ENCODE data around the gene EXOSC10.

GRCh38 chr1:11070876-11071275 is 28.8 kb downstream of the EXOSC10 start:
- TF ChIP-seq MAFK (IDR thresholded peaks at IDR 0.05; ENCODE audit: low read length) (no peak), ZNF121 (CRISPR knock-in tag; conservative IDR thresholded peaks at IDR 0.05) (no peak), CTCF (IDR thresholded peaks at IDR 0.05 in 2 of 3, conservative IDR thresholded peaks at IDR 0.05 in 1 of 3; ENCODE audit: insufficient read depth in 2 of 3, low read depth in 1 of 3, low read length in 3 of 3) (no peak), MYBL2 (IDR thresholded peaks at IDR 0.05; ENCODE audit: low read depth) (no peak), MYBL2 (CRISPR knock-in tag; IDR thresholded peaks at IDR 0.05; ENCODE audit: borderline replicate concordance) (no peak), POLR2G (IDR thresholded peaks at IDR 0.05; ENCODE audit: low read depth, low read length) (peak; percentile 11; the same call in 1 of the 2 replicates), ZNF639 (CRISPR knock-in tag; conservative IDR thresholded peaks at IDR 0.05 in 1 of 2, IDR thresholded peaks at IDR 0.05 in 1 of 2) (no peak), ATF2 (CRISPR knock-in tag; IDR thresholded peaks at IDR 0.05) (no peak), POLR2A (conservative IDR thresholded peaks at IDR 0.05) (no peak), ZBTB26 (CRISPR knock-in tag; IDR thresholded peaks at IDR 0.05) (no peak), CEBPB (tag; IDR thresholded peaks at IDR 0.05) (no peak), C11orf30 (IDR thresholded peaks at IDR 0.05; ENCODE audit: low read depth) (no peak)

Measured in K562 (cell line).